Activated T-helper 2 cell treated with anti-CD3 and anti-CD28 coated beads, Interferon-gamma antibody, Interleukin-2, Interleukin-4, amounts not matched to agents 10 μg/mL and 5 μg/mL and 100 μg/mL, durations not matched to agents 14 hours and 24 hours and 36 hours (primary cell): ENCODE measurements around the gene CCT8L2. TPM values are rescaled to one million over a fixed set of nuclear protein-coding genes. Genes with fewer than 3 reads are reported as not detected.
"Not testable (repeated sequence)": the region's sequence is repeated elsewhere in the genome, so short reads cannot be mapped to it uniquely, and the experiment has no call there.

Experiments used
- DNase-seq: peaks from one replicate; pipeline ENCODE4 v3.0.0; 2021; ENCODE audit warnings: low spot score
- H3K27ac Mint-ChIP-seq: one replicate; pipeline ENCODE4 v1.8.0; 2021; ENCODE audit warnings: mixed read lengths
- H3K27me3 Mint-ChIP-seq: one replicate; pipeline ENCODE4 v1.8.0; 2021; ENCODE audit warnings: low read depth, mixed read lengths
- H3K36me3 Mint-ChIP-seq: one replicate; pipeline ENCODE4 v1.8.0; 2021; ENCODE audit warnings: low read depth, mixed read lengths
- H3K4me1 Mint-ChIP-seq: one replicate; pipeline ENCODE4 v1.8.0; 2021; ENCODE audit warnings: low read depth, mixed read lengths
- H3K4me3 Mint-ChIP-seq: one replicate; pipeline ENCODE4 v1.8.0; 2021; ENCODE audit warnings: low read depth, mild to moderate bottlenecking, moderate library complexity, mixed read lengths
- H3K9me3 Mint-ChIP-seq: one replicate; pipeline ENCODE4 v1.8.0; 2021; ENCODE audit warnings: mixed read lengths
- intact Hi-C: fragments of 100-400 bp; cut with micrococcal nuclease; formaldehyde crosslinking; loops from one replicate; pipeline ENCODE4 v1.15.1; 2023
- total RNA-seq: library from RNA; stranded (reverse); gene quantifications from 2 replicates; pipeline ENCODE4 v1.2.3, GENCODE V29; 2022

The CCT8L2 gene
- total RNA-seq = not detected in 2 replicates

DNA sequence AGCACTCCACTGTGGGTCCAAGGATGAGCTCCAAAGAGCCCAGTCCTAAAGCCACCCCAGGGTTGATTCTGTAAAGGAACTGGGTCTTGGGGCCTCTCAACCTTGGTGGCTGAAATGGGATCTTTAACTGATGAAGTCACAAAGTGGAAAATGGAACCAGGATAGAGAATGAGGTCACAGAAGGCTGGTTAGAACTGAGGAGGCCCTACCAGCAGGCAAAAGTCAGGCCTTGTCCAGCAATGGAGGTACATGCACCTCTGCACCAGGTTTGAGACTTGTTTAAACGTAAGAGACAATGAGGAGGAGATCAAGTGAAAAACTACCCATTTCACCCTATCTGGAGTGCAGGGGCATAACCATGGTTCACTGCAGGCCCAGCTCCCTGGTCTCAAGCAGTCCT, at the start of gene CCT8L2:
Gene CCT8L2 (minus strand): TSS at position 101 of the 400 bp plus-strand sequence. CDS start 260 bp downstream, outside the sequence.
- DNase-seq, H3K9me3 Mint-ChIP-seq, H3K4me3 Mint-ChIP-seq, H3K27ac Mint-ChIP-seq, intact Hi-C loops, H3K27me3 Mint-ChIP-seq, H3K36me3 Mint-ChIP-seq, H3K4me1 Mint-ChIP-seq: not testable (repeated sequence)

DNA sequence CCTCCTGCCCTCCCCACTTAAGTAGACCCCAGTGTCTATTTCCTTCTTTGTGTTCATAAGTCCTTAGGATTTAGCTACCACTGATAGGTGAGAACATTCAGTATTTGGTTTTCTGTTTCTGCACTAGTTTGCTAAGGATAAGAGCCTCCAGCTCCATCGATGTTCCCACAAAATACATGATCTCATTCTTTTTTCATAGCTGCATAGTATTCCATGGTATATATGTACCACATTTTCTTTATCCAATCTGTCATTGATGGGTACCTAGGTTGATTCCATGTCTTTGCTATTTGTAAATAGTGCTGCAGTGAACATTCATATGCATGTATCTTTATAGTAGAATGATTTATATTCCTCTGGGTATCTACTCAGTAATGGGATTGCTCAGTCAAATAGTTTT, 42.8 kb upstream of the CCT8L2 start:
- H3K27me3 Mint-ChIP-seq, H3K4me1 Mint-ChIP-seq, H3K27ac Mint-ChIP-seq, H3K9me3 Mint-ChIP-seq, H3K36me3 Mint-ChIP-seq, H3K4me3 Mint-ChIP-seq, intact Hi-C loops, DNase-seq: not testable (repeated sequence)

GRCh38 chr22:16634092-16634491, 41.5 kb upstream of the CCT8L2 start:
- H3K27ac Mint-ChIP-seq, H3K27me3 Mint-ChIP-seq, H3K36me3 Mint-ChIP-seq, H3K9me3 Mint-ChIP-seq, intact Hi-C loops, DNase-seq, H3K4me3 Mint-ChIP-seq, H3K4me1 Mint-ChIP-seq: not testable (repeated sequence)

- H3K4me3 Mint-ChIP-seq, intact Hi-C loops, H3K36me3 Mint-ChIP-seq, H3K9me3 Mint-ChIP-seq, H3K4me1 Mint-ChIP-seq, H3K27ac Mint-ChIP-seq, H3K27me3 Mint-ChIP-seq, DNase-seq: not testable (repeated sequence)
Measured at GRCh38 chr22:16628476-16628875, 35.9 kb upstream of the CCT8L2 start.

DNA sequence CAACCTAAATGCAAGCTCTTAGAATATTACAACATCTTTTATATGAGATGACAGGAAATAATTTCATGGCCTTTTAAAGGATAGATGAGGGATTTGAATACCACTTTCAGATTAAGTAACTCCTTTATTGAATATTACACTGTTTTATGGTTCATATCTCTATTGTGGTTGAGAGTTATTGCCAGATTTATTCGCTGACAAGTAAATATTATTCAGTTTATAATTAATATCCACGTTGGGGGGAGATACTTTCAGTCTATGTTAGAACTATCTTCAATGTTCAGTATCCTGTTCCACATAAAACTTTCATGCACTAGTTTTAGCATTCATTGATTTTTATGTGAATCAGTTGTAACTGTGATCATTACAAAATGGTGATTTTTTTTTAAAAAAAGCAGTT, 32.4 kb upstream of the CCT8L2 start:
- H3K36me3 Mint-ChIP-seq, H3K4me1 Mint-ChIP-seq, intact Hi-C loops, H3K27me3 Mint-ChIP-seq, H3K27ac Mint-ChIP-seq, H3K9me3 Mint-ChIP-seq, DNase-seq, H3K4me3 Mint-ChIP-seq: not testable (repeated sequence)

GRCh38 chr22:16623595-16623994, 31.0 kb upstream of the CCT8L2 start:
- H3K27me3 Mint-ChIP-seq, H3K4me1 Mint-ChIP-seq, intact Hi-C loops, H3K36me3 Mint-ChIP-seq, H3K9me3 Mint-ChIP-seq, DNase-seq, H3K27ac Mint-ChIP-seq, H3K4me3 Mint-ChIP-seq: not testable (repeated sequence)

DNA sequence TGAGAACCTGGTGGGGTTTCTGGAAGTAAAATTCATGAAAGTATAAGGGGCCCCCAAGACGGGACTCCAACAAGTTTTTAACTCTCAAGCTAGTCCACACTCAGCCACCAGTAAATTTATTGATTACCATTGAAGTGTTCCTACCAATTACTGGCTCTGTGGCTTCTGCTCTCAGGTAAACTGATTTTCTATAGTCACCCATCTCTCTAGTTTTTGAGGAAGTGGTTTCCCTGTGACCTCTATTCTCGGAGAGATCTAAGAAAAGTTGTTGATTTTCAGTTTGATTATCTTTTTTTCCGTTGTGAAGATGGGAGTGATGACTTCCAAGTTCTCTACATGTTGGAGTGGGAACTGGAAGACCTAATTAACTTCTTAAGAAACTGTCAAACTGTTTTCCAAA, 24.9 kb upstream of the CCT8L2 start:
- intact Hi-C loops, H3K9me3 Mint-ChIP-seq, H3K27me3 Mint-ChIP-seq, H3K36me3 Mint-ChIP-seq, DNase-seq, H3K4me1 Mint-ChIP-seq, H3K27ac Mint-ChIP-seq, H3K4me3 Mint-ChIP-seq: not testable (repeated sequence)

DNA sequence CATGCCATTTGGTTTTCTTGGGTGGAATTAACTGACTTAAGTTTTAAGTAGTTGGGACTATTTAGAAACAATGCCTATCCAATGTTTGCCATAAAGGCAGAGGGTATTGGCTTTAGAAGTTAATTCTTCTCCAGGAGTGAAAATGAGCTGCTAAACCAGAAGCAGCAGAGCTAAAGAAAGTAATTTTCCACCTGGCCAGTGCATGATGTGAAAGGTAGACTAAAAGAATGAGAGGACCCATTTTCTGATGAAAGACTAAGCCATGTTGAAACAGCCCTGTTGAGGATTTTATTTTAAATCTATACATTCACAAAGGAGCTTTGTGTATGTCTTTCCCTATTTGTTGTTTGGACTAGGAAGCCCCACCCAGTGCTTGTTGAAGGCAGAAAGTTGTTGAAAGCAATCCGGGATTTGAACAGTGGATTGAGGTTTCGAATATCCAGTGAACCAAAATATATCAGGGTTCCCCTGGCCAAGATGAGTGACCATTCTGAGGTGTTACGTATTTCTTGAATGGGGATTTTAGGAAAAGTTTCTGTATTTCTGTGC, 23.9 kb upstream of the CCT8L2 start:
- DNase-seq, H3K36me3 Mint-ChIP-seq, H3K9me3 Mint-ChIP-seq, H3K4me1 Mint-ChIP-seq, H3K27ac Mint-ChIP-seq, H3K4me3 Mint-ChIP-seq, intact Hi-C loops, H3K27me3 Mint-ChIP-seq: not testable (repeated sequence)

- not testable (repeated sequence) for DNase-seq
- H3K27me3 Mint-ChIP-seq = peaks cover 14% of the 10 kb centered on the region
Measured at GRCh38 chr22:16615606-16616245, 23.1 kb upstream of the CCT8L2 start.

GRCh38 chr22:16609548-16610261, 17.1 kb upstream of the CCT8L2 start:
- H3K27ac Mint-ChIP-seq = no peak overlapping the region
- no peaks in the 10 kb centered on the region for H3K9me3 Mint-ChIP-seq
- no peaks in the 10 kb centered on the region for H3K36me3 Mint-ChIP-seq
- H3K27me3 Mint-ChIP-seq = peaks cover 27% of the 10 kb centered on the region
- intact Hi-C loops = no loop called here
- no peak for DNase-seq
- H3K4me3 Mint-ChIP-seq = no peak overlapping the region
- H3K4me1 Mint-ChIP-seq = no peaks in the 10 kb centered on the region

More at GRCh38 chr22:16615606-16616245, 23.1 kb upstream of the CCT8L2 start:
- H3K36me3 Mint-ChIP-seq, H3K9me3 Mint-ChIP-seq, H3K4me1 Mint-ChIP-seq, H3K4me3 Mint-ChIP-seq, intact Hi-C loops, H3K27ac Mint-ChIP-seq: not testable (repeated sequence)

DNA sequence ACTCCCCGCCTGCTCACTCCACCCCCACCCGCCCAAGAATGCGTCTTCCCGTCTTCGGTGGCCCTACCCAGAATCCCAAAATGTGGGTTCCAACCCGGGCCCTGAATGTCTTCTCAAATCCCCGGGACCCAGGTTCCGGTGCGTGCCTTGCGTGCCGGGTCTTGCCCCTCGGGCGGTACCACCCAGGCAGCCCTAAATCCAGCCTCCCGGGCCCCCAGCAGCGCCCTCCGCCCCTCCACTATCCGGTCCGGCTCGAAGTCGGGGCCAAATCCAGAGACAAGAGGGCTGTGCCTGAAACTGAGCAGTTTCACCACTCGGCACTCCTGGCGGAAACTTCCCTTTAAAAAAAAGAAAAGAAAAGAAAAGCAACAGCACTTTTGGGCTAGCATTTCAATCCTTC, 16.3 kb upstream of the CCT8L2 start:
- intact Hi-C loops = no loop called here
- Mint-ChIP-seq H3K27me3 (peaks cover 29% of the 10 kb centered on the region), H3K9me3 (no peaks in the 10 kb centered on the region)

GRCh38 chr22:16604257-16604998, 11.8 kb upstream of the CCT8L2 start:
- DNase-seq, H3K36me3 Mint-ChIP-seq, H3K4me1 Mint-ChIP-seq, H3K9me3 Mint-ChIP-seq, H3K27ac Mint-ChIP-seq, H3K4me3 Mint-ChIP-seq, intact Hi-C loops: not testable (repeated sequence)
- H3K27me3 Mint-ChIP-seq = peaks cover 38% of the 10 kb centered on the region

More for the DNA sequence above, 16.3 kb upstream of the CCT8L2 start:
- DNase-seq = no peak
- Mint-ChIP-seq H3K27ac (no peak overlapping the region), H3K4me1 (no peaks in the 10 kb centered on the region), H3K4me3 (no peak overlapping the region), H3K36me3 (no peaks in the 10 kb centered on the region)

GRCh38 chr22:16603770-16604242, 11.2 kb upstream of the CCT8L2 start:
- intact Hi-C loops = not testable (repeated sequence)
- peaks cover 42% of the 10 kb centered on the region for H3K27me3 Mint-ChIP-seq

More at GRCh38 chr22:16603770-16604242, 11.2 kb upstream of the CCT8L2 start:
- not testable (repeated sequence) for H3K36me3 Mint-ChIP-seq, H3K4me1 Mint-ChIP-seq, H3K9me3 Mint-ChIP-seq, H3K4me3 Mint-ChIP-seq, H3K27ac Mint-ChIP-seq, DNase-seq
